ENCODE results near the gene SELENOV. TPM values are rescaled to one million over a fixed set of nuclear protein-coding genes. Genes with fewer than 3 reads are reported as not detected.

The SELENOV gene
- total RNA-seq, 2 donors from 2014 or later = not detected

GRCh38 chr19:39501340-39501739 is 13.6 kb upstream of the SELENOV start:
- no peak overlapping the region for H3K4me3 ChIP-seq
- TF ChIP-seq CTCF (IDR thresholded peaks at IDR 0.05) (no peak), POLR2AphosphoS5 (IDR thresholded peaks at IDR 0.05) (no peak), POLR2A (IDR thresholded peaks at IDR 0.05) (no peak)
- intact Hi-C loops (cut with DNase I) = no loop called here
- no peak overlapping the region for H3K27ac ChIP-seq
- WGBS = 80% methylated on average over 5 of the region's 5 CpGs
- no peaks in the 10 kb centered on the region for H3K36me3 ChIP-seq
- no peaks in the 10 kb centered on the region for H3K9me3 ChIP-seq
- DNase-seq (ENCODE audit: low spot score) = no peak
- H3K27me3 ChIP-seq (replicated peaks; ENCODE audit: insufficient read depth) = peaks cover 6% of the 10 kb centered on the region
- H3K4me1 ChIP-seq (replicated peaks) = no peaks in the 10 kb centered on the region

GRCh38 chr19:39502640-39503417 is 12.1 kb upstream of the SELENOV start:
- intact Hi-C loops (cut with DNase I) = no loop called here
- TF ChIP-seq POLR2AphosphoS5 (IDR thresholded peaks at IDR 0.05) (no peak), CTCF (IDR thresholded peaks at IDR 0.05) (peak; percentile 34 to 82 (median 69))
- Histone ChIP-seq H3K27ac (no peak overlapping the region), H3K9me3 (no peaks in the 10 kb centered on the region), H3K27me3 (replicated peaks; ENCODE audit: insufficient read depth) (peaks cover 6% of the 10 kb centered on the region), H3K36me3 (no peaks in the 10 kb centered on the region), H3K4me1 (replicated peaks) (no peaks in the 10 kb centered on the region), H3K4me3 (no peak overlapping the region)
- 19% methylated on average over 40 of the region's 69 CpGs for WGBS
- DNase-seq (ENCODE audit: low spot score) = no peak

- no peak for DNase-seq (ENCODE audit: low spot score)
These were observed 8.4 kb upstream of the SELENOV start for GRCh38 chr19:39506598-39506943.

GRCh38 chr19:39506944-39507714 is 7.8 kb upstream of the SELENOV start:
- no peaks in the 10 kb centered on the region for H3K9me3 ChIP-seq
- peaks cover 3% of the 10 kb centered on the region for H3K27me3 ChIP-seq (replicated peaks; ENCODE audit: insufficient read depth)
- intact Hi-C loops (cut with DNase I) = no loop called here
- no peak for DNase-seq (ENCODE audit: low spot score)
- no peaks in the 10 kb centered on the region for H3K4me1 ChIP-seq (replicated peaks)
- no peaks in the 10 kb centered on the region for H3K36me3 ChIP-seq
- peak overlapping the region; percentile 7 to 29 for H3K4me3 ChIP-seq
- H3K27ac ChIP-seq = no peak overlapping the region
- TF ChIP-seq CTCF (IDR thresholded peaks at IDR 0.05) (no peak), POLR2A (IDR thresholded peaks at IDR 0.05) (no peak), POLR2AphosphoS5 (IDR thresholded peaks at IDR 0.05) (no peak)
- WGBS = 10% methylated on average over 51 of the region's 96 CpGs

More at GRCh38 chr19:39506598-39506943, 8.4 kb upstream of the SELENOV start:
- H3K4me3 ChIP-seq = peak overlapping the region in 1 of 2 donors; percentile 29
- peaks cover 3% of the 10 kb centered on the region for H3K27me3 ChIP-seq (replicated peaks; ENCODE audit: insufficient read depth)
- intact Hi-C loops (cut with DNase I) = no loop called here
- H3K27ac ChIP-seq = no peak overlapping the region
- no peaks in the 10 kb centered on the region for H3K9me3 ChIP-seq
- WGBS = 56% methylated on average over 7 of the region's 7 CpGs
- no peak for TF ChIP-seq POLR2A (IDR thresholded peaks at IDR 0.05)
- TF ChIP-seq CTCF (IDR thresholded peaks at IDR 0.05) = no peak
- no peak for TF ChIP-seq POLR2AphosphoS5 (IDR thresholded peaks at IDR 0.05)
- no peaks in the 10 kb centered on the region for H3K4me1 ChIP-seq (replicated peaks)
- H3K36me3 ChIP-seq = no peaks in the 10 kb centered on the region
